OCI-LY3 (cell line): ENCODE results near the gene IL17A.

Experiments
- H2AFZ ChIP-seq: fragments of 200-600, 300-600 bp; shearing (Covaris generic); 2 replicates; pipeline ENCODE4 v1.6.0; 2014; ENCODE audit warnings: antibody characterized with exemption, low read depth, low read length
- H3K27ac ChIP-seq: fragments of 200-600, 300-600 bp; sonication (generic); 2 replicates; pipeline ENCODE4 v1.5.1; 2014; ENCODE audit warnings: mild to moderate bottlenecking, low read length, moderate library complexity, mixed read lengths
- H3K27me3 ChIP-seq: fragments of 200-600, 300-600 bp; sonication (generic); 2 replicates; pipeline ENCODE4 v1.6.1; 2014; ENCODE audit warnings: low read depth, low read length, mixed read lengths
- H3K36me3 ChIP-seq: fragments of 200-600, 300-600 bp; sonication (generic); replicated peaks from 2 replicates; pipeline ENCODE3; 2014; ENCODE audit warnings: low read depth, low read length, mixed read lengths
- H3K4me1 ChIP-seq: fragments of 300-600, 200-600 bp; sonication (generic); 2 replicates; pipeline ENCODE4 v1.6.1; 2014; ENCODE audit warnings: low read length, mixed read lengths
- H3K4me2 ChIP-seq: fragments of 200-600, 300-600 bp; sonication (generic); 2 replicates; pipeline ENCODE4 v1.6.1; 2014; ENCODE audit warnings: low read length, mixed read lengths
- H3K4me3 ChIP-seq: fragments of 300-600, 200-600 bp; sonication (generic); 2 replicates; pipeline ENCODE4 v1.5.1; 2014; ENCODE audit warnings: antibody characterized with exemption, mild to moderate bottlenecking, low read length, moderate library complexity
- H3K79me2 ChIP-seq: fragments of 300-600, 200-600 bp; shearing (Covaris generic); 2 replicates; pipeline ENCODE4 v1.6.1; 2014; ENCODE audit warnings: mild to moderate bottlenecking, low read length, mixed read lengths
- H3K9ac ChIP-seq: fragments of 300-600, 200-600 bp; shearing (Covaris generic); 2 replicates; pipeline ENCODE4 v1.6.0; 2014; ENCODE audit warnings: mild to moderate bottlenecking, low read length, moderate library complexity
- H3K9me3 ChIP-seq: fragments of 200-600, 300-600 bp; shearing (Covaris generic); 2 replicates; pipeline ENCODE4 v1.6.1; 2014; ENCODE audit warnings: low read length, mixed read lengths; ENCODE audit not compliant: insufficient read depth
- H4K20me1 ChIP-seq: fragments of 200-600, 300-600 bp; sonication (generic); 2 replicates; pipeline ENCODE4 v1.6.1; 2016; ENCODE audit warnings: low read length, mixed read lengths; ENCODE audit not compliant: insufficient read depth
- EZH2phosphoT487 ChIP-seq: fragments of 200-600 bp; shearing (Covaris generic); IDR thresholded peaks from 2 replicates; pipeline ENCODE4 v1.6.1; 2018; ENCODE audit warnings: antibody characterized with exemption, mixed run types, low read depth
- TF ChIP-seq, protein P1 (sequence below): fragments of 200-600, 300-600 bp; sonication (generic); IDR thresholded peaks from 2 replicates; pipeline ENCODE4 v1.5.1; 2014; ENCODE audit warnings: antibody characterized with exemption, low read length, low read depth

Gene IL17A

DNA sequence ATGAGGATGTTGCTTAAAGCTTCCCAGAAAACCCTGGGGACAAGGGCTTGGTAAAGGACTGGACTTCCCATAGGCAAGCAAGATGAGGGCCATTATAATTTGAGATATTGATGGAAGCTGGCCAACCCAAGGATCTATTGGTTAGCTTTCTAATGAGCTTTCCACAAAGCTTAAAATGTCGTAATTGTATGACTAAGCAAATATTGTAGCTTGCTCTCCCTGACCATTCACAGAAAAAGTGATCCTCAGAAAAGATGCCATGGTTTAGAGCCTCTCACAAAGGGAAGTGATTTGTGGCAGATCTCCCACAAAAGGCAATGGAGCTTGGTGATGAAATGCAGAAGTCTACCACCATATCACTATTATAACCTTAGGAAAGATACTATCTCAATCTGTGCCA lies 44.5 kb downstream of the IL17A start:
- Histone ChIP-seq H3K36me3 (no peaks in the 10 kb centered on the region), H3K9me3 (no peaks in the 10 kb centered on the region), H3K4me1 (peaks cover 39% of the 10 kb centered on the region), H3K4me2 (no peak overlapping the region), H3K79me2 (no peaks in the 10 kb centered on the region), H2AFZ (no peak overlapping the region), H3K9ac (no peak overlapping the region), H3K4me3 (no peak overlapping the region), H4K20me1 (no peaks in the 10 kb centered on the region), H3K27ac (no peak overlapping the region), H3K27me3 (peaks cover 13% of the 10 kb centered on the region)
- TF ChIP-seq, protein P1, sequence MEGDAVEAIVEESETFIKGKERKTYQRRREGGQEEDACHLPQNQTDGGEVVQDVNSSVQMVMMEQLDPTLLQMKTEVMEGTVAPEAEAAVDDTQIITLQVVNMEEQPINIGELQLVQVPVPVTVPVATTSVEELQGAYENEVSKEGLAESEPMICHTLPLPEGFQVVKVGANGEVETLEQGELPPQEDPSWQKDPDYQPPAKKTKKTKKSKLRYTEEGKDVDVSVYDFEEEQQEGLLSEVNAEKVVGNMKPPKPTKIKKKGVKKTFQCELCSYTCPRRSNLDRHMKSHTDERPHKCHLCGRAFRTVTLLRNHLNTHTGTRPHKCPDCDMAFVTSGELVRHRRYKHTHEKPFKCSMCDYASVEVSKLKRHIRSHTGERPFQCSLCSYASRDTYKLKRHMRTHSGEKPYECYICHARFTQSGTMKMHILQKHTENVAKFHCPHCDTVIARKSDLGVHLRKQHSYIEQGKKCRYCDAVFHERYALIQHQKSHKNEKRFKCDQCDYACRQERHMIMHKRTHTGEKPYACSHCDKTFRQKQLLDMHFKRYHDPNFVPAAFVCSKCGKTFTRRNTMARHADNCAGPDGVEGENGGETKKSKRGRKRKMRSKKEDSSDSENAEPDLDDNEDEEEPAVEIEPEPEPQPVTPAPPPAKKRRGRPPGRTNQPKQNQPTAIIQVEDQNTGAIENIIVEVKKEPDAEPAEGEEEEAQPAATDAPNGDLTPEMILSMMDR = no peak
- TF ChIP-seq EZH2phosphoT487 = no peak

DNA sequence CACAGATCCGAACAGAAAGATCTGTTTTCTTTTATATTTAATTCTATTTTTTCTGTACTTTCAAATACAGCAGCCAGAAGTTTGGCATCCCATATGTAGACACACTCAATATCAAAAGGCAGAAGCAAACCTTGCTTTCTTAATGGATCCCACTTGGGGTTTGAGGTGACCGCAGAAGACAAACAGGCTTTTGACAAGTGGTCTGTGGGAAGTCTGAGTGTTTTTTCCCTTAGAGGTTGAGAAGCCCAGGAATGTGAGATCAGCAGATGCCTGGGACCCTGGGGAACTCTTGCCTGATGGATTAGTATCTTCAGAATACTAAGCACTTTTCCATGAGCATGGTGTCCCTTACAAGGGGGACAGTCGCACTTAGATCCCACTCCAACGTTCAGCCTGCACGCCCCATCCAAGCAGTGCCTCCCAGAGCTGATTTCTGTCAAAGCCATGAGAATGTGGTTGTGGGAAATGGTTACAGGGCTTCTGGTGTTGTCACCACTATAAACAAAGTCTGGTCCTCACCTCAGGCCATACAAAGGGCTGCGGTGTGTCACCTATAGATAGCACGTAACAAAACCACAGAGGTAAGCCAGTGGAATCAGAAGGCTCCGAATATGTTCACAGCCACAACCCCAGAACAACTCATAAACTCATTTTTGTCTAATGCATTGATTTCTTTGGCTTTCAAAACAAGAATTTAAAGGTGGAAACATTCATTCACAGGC lies 45.4 kb downstream of the IL17A start:
- no peaks in the 10 kb centered on the region for H3K9me3 ChIP-seq
- H3K36me3 ChIP-seq = no peaks in the 10 kb centered on the region
- no peaks in the 10 kb centered on the region for H3K79me2 ChIP-seq
- no peak overlapping the region for H3K9ac ChIP-seq
- no peak overlapping the region for H3K4me2 ChIP-seq
- TF ChIP-seq, protein P1 = no peak
- no peak for TF ChIP-seq EZH2phosphoT487
- no peaks in the 10 kb centered on the region for H4K20me1 ChIP-seq
- H2AFZ ChIP-seq = no peak overlapping the region
- peaks cover 17% of the 10 kb centered on the region for H3K27me3 ChIP-seq
- H3K4me1 ChIP-seq = peaks cover 39% of the 10 kb centered on the region
- H3K4me3 ChIP-seq = no peak overlapping the region
- H3K27ac ChIP-seq = no peak overlapping the region

DNA sequence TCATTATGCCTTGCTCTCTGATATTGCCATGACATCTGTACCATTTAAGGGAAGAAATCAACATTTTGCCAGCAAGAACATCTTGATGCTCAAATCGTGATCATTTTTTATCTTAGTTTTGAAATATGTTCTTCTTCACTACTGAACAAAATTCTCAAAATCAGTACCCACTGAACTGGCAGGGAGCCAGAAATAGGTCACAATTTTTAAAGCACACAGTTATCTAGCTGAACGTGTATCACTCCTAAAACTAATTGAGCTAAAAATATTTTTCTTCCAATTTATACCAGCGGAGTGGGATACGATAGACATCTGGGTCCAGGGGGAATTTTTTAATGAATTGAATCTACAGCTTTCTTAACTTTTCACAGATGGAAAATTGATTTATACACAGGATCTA lies 46.8 kb downstream of the IL17A start:
- no peak overlapping the region for H3K4me2 ChIP-seq
- no peak overlapping the region for H3K9ac ChIP-seq
- no peaks in the 10 kb centered on the region for H3K9me3 ChIP-seq
- no peak overlapping the region for H2AFZ ChIP-seq
- H3K36me3 ChIP-seq = no peaks in the 10 kb centered on the region
- no peaks in the 10 kb centered on the region for H4K20me1 ChIP-seq
- H3K27ac ChIP-seq = no peak overlapping the region
- H3K79me2 ChIP-seq = no peaks in the 10 kb centered on the region
- peaks cover 26% of the 10 kb centered on the region for H3K4me1 ChIP-seq
- H3K4me3 ChIP-seq = no peak overlapping the region
- H3K27me3 ChIP-seq = peaks cover 22% of the 10 kb centered on the region
- TF ChIP-seq EZH2phosphoT487 = no peak
- TF ChIP-seq, protein P1 = no peak

DNA sequence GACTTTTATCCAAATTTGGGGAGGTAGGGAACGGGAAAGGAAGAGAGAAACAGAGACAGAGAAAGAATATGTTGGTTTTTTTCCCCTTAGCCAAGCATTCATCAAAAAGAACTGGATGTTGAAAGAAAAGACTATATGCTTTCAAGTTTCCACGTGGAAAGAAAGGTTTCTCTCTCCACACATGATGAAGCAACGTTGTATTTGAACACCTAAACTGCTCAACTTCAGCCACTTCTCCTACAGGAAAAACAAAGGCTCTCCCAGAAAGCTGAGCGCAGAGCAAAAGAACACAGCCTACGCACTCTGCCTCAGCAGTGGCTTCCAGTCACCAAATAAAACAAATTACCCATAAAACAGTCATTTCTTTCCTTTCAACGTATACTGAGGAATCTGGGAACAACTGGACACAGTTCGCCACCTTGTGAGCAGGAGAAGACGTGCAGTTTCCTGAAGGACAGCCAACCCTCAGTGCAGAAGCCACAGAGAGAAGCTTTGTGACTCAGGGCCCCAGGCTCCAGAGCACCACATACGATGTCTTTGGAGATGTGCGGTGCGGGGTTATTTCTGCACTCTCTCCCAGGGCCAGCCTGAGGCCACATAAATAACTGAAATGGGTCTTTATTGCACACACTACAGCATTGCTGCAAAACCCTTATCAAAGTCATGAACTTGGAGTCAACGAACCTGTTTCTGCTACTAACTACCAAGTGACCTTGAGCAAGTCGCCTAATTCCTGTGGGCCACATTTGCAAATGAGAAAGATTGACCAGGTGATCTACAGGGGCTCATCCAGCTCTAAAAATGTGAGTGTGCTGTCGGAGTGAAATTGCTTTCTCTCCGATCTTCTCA lies 48.0 kb downstream of the IL17A start:
- peak overlapping the region; percentile 15; the same call in 1 of the 2 replicates for H2AFZ ChIP-seq
- H3K4me2 ChIP-seq = peak overlapping the region; percentile 59
- no peaks in the 10 kb centered on the region for H3K36me3 ChIP-seq
- no peaks in the 10 kb centered on the region for H4K20me1 ChIP-seq
- H3K9ac ChIP-seq = peak overlapping the region; percentile 11; the same call in 1 of the 2 replicates
- no peak for TF ChIP-seq EZH2phosphoT487
- TF ChIP-seq, protein P1 = peak; percentile 89
- H3K79me2 ChIP-seq = no peaks in the 10 kb centered on the region
- no peak overlapping the region for H3K27ac ChIP-seq
- H3K27me3 ChIP-seq = peaks cover 25% of the 10 kb centered on the region
- H3K9me3 ChIP-seq = no peaks in the 10 kb centered on the region
- peaks cover 14% of the 10 kb centered on the region for H3K4me1 ChIP-seq
- H3K4me3 ChIP-seq = peak overlapping the region; percentile 24
